ENCODE results near the gene PWWP2B.
"Not testable (repeated sequence)": the region's sequence is repeated elsewhere in the genome, so short reads cannot be mapped to it uniquely, and the experiment has no call there.

PWWP2B gene

DNA sequence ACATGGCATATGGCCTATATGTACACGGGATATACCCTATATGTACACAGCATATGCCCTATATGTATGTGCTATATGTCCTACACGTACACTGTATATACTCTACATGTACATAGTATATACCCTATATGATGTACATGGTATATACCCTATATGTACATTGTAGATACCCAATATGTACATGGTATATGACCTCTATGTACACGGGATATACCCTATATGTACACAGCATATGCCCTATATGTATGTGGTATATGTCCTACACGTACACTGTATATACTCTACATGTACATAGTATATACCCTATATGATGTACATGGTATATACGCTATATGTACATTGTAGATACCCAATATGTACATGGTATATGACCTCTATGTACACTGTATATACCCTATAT, 38.3 kb downstream of the PWWP2B start:
- DNase-seq: not testable (repeated sequence)

DNA sequence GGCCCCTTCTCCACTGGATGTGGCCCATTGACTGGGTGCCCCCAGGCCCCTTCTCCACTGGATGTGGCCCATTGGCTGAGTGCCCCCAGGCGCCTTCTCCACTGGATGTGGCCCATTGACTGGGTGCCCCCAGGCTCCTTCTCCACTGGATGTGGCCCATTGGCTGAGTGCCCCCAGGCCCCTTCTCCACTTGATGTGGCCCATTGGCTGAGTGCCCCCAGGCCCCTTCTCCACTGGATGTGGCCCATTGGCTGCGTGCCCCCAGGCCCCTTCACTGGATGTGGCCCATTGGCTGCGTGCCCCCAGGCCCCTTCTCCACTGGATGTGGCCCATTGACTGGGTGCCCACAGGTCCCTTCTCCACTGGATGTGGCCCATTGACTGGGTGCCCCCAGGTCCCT, 39.1 kb downstream of the PWWP2B start:
- DNase-seq: not testable (repeated sequence)

DNA sequence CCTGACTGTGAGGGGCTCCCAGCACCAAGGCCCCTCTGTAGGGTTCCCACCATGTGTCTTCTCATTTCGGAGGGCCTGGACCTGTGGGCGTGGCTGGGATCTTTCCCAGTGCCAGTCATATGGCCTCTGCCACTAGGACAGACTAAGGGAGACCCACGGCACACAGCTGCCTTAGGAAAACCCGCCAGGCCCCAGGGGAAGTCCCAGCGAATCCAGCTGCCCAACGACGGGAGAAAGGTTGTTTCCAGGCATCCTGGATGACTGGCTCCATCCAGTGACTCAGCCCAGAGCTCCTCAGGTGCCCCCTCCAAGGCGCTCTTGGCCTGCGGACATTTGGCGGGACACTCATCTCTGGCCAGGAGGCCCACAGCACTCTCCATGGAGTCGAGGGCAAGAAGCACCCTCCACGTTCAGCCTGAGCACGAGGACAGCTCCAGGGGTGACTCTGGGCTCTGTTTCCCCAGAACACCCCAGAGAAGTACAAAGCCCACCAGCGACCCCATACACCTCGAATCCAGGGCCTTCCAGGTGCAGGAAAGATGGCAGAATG, 39.9 kb downstream of the PWWP2B start:
- no peak for DNase-seq

DNA sequence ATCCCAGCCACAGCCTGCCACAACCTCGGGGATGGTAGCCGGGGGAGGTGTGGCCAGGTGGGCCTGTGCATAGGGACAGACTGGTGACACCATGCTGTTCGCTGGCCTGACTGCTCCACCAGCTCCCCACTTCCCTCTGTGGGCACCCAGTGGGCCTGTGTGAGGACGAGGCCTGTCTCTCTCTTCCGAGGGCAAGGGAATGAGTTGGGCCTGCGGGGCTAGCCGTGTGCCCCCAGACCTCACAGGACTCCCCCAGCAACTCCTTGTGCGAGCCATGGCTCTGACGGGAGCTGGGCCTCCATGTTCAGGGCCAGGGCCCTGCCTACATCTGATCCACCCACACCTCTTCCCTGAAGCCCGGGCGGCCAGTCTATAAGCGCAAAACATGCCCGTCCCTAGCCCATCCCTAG, 40.5 kb downstream of the PWWP2B start:
- DNase-seq: no peak

DNA sequence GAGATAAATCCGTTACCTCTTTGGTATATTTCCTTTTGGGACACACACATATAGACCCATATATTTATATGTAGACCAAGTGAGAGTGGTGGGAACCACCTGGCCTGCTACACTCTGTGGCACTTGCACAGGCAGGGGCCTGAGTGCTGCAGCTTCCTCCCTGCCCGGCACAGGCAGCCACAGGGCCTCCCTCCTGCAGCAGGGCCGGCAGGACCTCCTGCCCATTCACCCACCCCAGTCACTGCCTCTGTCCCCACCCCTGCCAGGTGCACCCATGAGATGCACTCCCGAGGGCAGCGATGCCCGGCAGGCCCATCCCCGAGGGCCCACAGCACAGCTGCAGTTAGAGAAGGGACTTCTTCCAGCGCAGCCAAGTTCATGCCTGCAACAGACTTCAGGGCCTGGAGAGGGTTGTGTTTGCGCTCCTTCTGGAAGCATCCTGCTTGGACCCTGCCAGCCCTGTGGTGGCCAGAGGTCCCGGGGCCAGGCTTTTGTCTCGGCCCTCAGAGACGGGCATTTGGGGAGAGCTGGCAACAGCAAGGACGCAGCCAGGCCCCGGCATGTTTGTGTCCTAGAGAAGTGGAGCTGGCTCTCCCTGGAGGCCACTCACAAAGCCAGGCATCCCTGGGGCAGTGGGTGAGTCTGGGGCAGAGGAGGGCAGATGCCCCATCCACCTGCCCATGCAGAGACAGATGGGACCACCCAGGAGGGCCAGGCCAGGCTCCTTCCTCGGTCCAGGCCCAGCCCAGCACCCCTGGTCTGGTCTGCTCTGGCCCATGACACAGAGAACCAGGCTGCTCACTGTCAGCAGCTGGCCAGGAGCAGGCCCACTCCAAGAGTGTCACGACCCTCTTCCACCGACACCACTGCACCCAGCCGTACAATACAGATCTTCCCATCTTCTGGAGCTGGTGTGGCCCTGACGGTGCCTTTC, 41.4 kb downstream of the PWWP2B start:
- DNase-seq: no peak

DNA sequence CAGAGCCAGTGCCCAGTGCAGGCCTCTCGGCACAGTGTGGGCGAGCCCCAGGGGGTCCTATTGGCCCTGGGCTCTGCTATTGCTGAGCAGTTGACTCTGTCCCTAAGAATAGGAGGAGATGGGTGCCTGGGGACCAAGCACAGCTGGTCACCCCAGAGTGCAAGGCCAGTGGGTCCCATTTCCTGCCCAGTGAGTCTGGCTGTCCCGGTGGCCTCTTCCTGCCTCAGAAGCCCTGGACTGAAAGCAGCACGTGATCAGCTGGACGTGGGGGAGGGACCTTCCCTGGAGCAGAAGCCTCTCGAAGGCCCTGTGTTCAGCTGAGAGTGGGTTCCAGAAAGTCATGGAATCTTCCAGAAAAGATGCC, 42.0 kb downstream of the PWWP2B start:
- no peak for DNase-seq

DNA sequence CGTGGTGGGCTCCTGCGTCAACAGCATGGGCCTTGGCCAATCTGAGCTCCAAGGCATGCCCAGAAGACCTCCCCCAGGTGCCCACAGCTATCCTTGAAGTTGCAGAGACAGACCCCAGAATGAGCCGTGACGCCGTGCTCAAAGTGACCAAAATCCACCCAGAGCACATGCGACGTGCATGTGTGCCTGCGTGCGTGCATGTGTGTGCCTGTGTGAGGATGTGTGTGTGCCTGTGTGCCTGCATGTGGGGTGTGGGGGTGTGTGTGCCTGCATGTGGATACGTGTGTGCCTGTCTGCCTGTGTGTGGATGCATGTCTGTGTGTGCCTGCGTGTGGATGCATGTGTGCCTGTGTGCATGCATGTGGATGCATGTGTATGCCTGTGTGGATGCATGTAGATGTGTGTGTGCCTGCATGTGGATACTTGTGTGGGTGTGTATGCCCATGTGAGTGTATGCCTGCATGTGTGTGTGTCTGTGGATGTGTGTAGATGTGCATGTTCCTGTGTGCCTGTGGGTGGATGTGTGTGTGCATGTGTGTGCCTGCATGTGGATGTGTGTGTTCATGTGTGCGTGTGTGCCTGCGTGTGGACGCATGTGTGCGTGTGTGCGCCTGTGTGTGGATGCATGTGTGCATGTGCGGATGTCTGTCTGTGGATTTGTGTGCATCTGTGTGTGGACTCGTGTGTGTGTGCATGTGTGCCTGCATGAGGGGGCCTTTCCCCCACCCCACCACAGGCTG, 42.6 kb downstream of the PWWP2B start:
- no peak for DNase-seq

DNA sequence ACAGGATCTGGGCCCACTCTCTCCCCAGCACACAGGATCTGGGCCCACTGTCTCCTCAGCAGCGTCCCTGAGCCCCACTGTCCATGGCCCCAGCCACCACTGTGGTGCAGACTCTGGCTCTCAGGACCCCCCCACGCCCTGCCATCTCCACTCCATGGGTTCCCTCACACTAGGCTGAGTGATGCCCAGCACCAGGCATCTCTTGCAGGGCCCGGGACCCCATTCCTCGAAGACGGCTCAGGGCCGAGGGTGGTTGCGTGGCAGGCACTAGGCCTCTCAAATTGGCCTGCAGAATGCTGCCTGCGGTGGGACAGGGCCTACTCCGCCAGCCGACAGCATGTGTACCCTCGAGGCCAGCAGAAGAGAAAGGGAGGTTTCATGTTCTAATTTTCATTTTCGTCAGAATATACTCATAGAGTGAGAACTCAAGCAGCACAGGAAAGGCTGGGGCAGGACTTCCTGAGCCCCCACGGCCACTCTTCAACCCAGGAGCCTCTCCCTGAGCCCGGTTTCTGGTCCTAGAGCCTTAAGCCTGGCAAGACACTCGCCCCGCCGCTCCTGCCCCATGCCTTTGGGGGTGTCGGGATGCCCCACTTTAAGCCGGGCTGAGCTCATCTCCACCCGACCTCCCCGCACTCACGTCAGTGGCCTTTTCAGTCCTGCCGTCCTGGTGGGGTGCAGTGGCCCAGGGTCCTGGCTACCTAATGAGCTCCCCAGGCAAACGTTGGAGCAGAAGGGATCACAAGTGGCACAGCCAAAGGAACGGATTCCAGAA, 44.0 kb downstream of the PWWP2B start:
- no peak for DNase-seq

DNA sequence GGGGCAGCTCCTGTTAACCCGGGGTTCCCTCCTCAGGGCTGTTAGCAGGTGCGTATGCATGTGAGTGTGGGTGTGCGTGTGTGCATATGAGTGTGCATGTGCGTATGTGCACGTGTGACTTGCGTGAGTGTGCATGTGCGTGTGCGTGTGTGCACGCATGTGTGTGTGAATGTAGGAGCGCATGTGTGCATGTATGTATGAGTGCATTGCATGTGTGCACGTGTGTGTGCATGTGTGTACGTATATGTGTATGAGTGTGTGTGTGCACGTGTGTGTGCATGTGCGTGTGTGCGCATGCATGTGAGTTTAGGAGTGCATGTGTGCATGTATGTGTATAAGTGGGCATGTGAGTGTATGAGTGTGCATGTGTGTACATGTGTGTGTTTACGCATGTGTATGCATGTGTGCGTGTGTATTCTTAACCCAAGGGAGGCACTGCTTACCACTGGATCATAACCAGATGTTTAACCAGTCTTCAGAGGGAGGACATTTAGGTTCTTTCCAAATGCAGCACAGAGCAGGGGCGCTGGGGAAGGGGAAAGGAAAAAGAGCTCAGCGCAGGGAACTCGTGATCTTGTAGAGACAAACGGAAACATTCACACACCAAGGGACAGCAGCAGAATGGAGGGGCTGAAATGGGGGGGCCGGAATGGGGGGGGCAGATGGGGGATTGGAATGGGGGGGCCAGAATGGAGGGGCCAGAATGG, 45.0 kb downstream of the PWWP2B start:
- DNase-seq: no peak

DNA sequence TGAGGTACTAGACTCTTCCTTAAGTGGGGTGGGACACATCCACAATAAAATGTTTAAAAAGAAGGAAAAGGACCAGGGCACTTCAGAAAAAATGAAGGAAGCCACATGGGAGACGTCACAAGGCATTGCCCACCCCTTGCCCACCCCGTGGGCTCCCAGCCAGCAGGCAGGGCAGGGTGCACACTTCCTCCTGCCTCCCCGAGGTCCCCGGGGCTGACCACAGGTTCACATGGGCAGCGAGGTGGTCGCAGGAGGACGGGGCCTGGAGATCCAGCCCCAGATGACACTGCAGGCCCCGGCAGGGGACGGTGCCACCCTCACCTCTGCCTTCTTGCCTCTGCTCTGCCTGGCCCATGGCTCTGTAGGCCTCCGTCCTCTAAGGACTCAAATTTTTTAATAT, 45.6 kb downstream of the PWWP2B start:
- DNase-seq: no peak

DNA sequence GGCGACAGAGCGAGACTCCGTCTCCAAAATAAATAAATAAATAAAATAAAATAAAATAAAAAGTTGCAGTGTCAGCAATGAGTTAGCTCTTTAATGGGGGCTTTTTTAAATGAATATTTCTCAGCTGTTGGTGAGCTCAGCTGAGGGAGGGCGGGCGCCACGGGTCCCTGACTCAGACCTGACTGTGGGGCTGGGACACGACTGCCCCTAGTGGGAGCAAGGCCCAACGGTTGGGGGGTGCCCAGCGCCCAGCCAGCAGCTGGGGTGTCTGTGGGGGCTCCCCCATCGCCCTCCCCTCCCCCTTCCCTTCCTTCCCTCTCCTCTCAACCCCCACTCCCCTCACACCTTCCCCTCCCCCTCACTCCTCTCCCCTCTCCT, 46.6 kb downstream of the PWWP2B start:
- no peak for DNase-seq

DNA sequence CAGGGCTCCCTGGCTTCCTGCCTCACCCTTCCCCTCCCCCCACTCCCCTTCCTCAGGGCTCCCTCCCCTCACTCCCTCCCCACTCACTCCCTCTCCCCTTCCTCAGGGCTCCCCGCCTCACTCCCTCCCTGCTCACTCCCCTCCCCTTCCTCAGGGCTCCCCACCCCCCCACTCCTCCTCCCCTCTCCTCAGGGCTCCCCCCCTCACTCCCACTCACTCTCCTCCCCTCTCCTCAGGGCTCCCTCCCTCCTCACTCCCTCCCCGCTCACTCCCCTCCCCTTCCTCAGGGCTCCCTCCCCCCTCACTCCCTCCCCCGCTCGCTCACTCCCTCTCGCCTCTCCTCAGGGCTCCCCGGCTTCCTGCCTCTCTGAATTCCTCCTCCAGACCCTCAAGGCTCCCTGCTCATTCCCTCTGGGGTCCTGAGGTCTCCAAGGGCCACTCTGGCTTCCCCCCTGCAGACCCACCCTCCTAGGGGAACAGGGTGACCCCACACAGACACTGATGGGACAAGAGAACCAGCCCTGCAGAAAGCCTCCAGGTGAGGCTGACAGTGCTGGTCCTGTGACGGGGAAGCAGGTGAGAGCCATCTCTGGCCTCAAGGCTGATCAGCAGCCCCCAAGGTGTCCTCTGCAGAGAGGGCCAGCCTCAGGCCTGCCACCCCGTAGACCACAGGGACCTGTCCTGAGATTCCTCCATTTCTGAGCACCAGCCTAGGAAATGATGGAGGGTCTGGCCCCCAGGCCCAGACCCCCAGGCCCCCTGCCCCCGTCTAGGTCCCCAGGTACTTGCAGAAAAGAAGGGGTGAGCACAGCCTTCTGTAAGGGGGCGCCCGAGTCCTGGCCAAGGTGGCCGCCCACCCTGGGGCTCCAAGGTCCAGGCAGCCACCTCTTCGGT, 47.2 kb downstream of the PWWP2B start:
- no peak for DNase-seq

DNA sequence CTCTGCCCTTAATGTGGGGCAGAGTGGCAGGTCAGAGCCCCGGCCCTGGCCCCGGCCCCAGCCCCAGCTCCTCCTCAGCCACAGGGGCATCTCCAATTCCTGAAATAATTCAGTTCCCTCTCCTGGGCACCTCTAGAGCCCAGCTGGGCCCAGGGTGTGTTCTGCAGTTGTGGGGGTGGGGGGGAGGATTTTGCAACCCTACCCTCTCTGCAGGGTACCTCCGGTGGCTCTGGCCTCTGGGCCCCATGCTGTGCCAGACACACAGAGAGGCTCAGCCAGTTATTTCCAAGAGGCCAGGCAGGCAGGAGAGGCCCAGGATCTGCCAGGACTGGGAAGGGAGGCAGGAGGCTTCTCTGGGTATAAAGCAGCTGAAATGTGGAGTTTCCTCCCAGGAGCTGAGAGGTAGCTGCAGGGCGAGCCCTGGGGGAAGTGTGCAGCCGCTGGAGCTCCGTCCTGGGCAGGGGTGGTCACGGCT, 47.9 kb downstream of the PWWP2B start:
- no peak for DNase-seq

DNA sequence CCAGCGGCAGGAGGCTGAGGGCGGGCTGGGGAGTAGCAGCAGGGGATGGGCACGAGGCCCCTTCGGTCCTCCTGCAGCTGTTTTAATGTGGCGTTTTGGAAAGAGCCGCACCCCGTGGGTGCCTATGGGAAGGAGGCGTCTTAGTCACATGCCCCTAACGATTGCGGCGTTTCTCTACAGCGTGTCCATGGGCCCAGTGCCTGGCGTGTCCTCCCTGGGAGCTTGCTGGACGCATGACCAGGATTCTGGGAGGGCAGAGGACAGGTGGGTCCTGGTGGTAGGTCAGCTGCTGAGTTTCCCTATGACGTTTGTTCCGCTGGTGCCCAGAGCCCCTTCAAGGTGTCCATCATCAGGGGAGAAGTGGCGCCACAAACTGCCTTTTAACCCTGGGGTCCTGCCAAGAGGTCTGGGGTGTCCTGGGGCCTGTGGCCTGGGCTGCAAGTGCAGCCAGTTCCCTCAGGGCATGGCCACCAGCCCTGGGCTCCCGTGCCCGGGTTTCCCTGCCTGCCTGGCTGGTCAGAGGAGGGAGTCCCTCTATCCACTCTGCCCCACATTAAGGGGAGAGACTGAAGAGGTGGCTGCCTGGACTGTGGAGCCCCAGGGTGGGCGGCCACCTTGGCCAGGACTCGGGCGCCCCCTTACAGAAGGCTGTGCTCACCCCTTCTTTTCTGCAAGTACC, 48.7 kb downstream of the PWWP2B start:
- no peak for DNase-seq

DNA sequence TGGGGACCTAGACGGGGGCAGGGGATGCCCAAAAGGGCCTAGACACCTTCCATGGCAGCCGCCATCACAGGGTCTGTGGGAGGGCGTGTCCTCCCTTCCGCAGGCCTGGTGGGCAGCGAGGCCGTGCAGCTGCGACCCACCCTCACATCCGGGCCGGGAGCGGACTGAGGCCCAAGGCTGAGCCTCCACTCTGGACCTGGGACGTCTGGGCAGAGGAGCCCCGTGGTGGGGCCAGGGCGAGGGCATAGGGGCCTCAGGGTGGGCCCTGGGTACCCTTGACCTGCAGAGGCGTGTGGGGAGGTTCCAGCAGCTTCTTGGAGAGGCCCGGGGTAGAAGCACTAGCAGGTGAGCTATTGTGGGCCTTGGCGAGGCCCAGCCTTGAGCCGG, 49.2 kb downstream of the PWWP2B start:
- DNase-seq: no peak

DNA sequence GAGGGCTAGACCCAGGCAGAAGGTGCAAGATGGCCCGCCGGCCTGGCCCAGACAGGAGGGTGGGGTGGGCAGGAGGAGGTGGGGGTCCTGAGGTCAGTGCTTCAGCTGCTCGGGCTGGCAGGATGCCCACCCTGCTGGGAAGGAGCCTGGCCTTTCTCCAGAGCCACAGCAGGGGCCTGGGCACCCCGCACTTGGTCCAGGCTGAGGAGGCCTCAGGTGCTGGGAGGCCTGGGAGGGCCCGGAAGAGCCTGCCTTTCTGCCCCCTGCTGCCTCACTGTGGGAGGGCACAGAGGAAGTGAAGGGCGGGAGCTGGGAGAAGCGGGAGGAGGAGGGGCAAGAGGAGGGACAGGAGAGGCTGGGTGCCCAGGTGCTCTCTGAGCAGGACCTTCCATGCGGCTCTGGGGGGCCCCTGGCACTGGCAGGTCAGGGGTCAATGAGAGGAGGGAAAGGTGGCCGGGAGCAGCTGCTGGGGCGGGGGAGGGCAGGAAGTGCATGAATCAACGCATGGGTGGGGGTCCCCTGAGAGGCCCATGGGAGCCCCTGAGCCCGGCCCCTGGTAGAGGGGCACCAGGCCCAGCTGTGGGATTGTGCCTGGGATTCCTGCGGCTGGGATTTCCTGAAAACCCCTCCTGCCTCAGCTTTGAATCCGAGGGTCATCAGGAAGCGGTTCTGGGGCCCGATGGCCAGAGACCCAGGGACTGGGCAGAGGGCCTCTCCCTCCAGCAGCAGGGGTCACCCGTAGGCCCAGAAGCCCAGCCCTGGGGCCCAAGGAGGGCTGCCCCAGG, 49.9 kb downstream of the PWWP2B start:
- no peak for DNase-seq

DNA sequence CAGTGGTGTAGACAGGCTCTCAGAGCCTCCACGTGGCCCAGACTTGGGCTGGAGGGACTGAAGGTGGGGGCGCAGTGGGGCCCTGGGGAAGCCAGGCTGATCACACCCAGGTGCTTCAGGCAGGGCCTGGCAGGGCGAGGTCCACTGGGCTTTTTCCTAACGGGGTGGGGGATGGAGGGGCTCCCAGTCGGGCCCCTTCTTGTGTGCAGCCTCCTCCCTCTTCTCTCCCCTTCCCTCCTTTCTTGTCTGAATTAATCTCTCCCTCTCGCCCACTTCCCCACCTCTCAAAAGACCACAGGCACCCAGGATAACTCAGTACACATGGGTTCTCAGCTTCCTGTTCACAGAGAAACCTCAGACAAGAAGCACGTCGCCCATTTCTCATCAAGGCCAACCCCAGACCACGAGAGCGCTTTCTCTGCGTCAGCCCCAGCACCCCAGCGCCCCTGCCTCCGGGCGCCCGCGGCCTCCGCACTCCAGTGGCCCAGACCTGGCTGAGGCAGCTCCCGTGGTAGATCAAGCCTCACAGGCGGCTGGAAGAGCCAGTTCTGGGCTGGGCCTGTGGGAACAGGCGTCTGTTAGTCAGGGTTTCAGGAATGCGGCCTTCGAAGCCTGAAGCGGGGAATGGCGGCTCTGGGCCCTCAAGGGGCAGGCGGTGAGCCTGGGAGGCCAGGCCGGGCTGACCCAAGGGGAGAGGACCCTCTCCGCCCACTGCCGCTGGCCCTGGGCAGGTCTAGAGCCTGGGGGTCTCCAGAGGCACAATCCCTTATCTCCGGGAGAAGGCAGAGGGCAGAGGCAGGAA, 50.6 kb downstream of the PWWP2B start:
- DNase-seq: no peak

DNA sequence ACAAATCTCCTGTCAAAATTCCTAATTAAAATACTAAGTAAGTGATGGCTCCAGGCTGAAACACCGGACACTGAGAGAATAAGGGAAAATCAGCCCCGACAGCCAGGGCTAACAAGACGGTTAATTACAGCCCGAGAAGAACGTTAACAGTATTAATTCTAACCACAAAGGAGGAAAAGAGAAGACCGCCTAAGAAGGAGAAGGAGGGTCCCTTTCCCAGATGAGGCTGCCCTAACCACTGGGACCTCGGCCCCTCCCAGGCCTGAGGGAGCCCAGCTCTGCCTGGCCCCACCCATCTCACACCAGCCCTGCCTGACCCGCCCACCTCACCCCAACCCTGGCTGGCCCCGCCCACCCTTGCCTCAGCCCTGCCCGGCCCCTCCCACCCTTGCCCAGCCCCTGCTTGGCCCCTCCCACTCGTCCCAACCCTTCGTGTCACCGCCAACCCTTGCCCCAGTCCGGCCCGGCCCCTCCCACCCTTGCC, 51.3 kb downstream of the PWWP2B start:
- no peak for DNase-seq
